Kidney epithelial cell (primary cell): ENCODE data around the gene CAPG. TPM values are rescaled to one million over a fixed set of nuclear protein-coding genes. Genes with fewer than 3 reads are reported as not detected.

Source experiments
- total RNA-seq: library from RNA; depleted of rRNA; stranded (reverse); fragments of >200 nt; gene quantifications from 2 replicates; pipeline ENCODE4 v1.2.3, GENCODE V29; 2015

CAPG gene
- total RNA-seq, 1 donor from 2014 or later = 284 TPM

Other genes with a start within 250 kb of the CAPG start
- gene TGOLN2, start 82.4 kb downstream of the CAPG start, total RNA-seq = 101 and 108 TPM in 2 replicates
- 29.6 and 31.6 TPM in 2 replicates for gene RETSAT, start 55.8 kb downstream of the CAPG start, total RNA-seq
- 19.9 and 22.3 TPM in 2 replicates for gene ELMOD3, start 55.6 kb downstream of the CAPG start, total RNA-seq
- 0.27 TPM in 1 of 2 replicates, not detected in the other for gene SH2D6, start 8.3 kb upstream of the CAPG start, total RNA-seq
- gene MAT2A, start 128.8 kb upstream of the CAPG start, total RNA-seq = 147 and 160 TPM in 2 replicates
- 25.7 and 37.0 TPM in 2 replicates for gene GGCX, start 151.1 kb upstream of the CAPG start, total RNA-seq
- gene VAMP8, start 167.2 kb upstream of the CAPG start, total RNA-seq = 42.3 and 53.5 TPM in 2 replicates
- 16.5 and 28.5 TPM in 2 replicates for gene VAMP5, start 174.1 kb upstream of the CAPG start, total RNA-seq
- 220 and 271 TPM in 2 replicates for gene RNF181, start 185.4 kb upstream of the CAPG start, total RNA-seq
- 19.1 and 24.4 TPM in 2 replicates for gene TMEM150A, start 192.3 kb upstream of the CAPG start, total RNA-seq
- gene C2orf68, start 201.7 kb upstream of the CAPG start, total RNA-seq = 12.6 and 12.8 TPM in 2 replicates
- gene USP39, start 205.8 kb upstream of the CAPG start, total RNA-seq = 56.8 and 86.4 TPM in 2 replicates